Right ventricle myocardium inferior (tissue), 1 donor: Measurements from ENCODE around the gene FAM9A. TPM values are rescaled to one million over a fixed set of nuclear protein-coding genes. Genes with fewer than 3 reads are reported as not detected.

ENCODE experiments used
- ATAC-seq: fragments of 200-7000 bp; cut with Tn5 transposase; one replicate; pipeline ENCODE4 v1.9.1; 2020; ENCODE audit warnings: mild to moderate bottlenecking, moderate library complexity
- DNase-seq: peaks from one replicate; pipeline ENCODE4 v3.0.0; 2021; ENCODE audit errors: missing footprints
- intact Hi-C: fragments of 100-400 bp; cut with DNase I; formaldehyde crosslinking; loops from one replicate; pipeline ENCODE4 v1.11.0; 2022
- long read RNA-seq: library from polyadenylated mRNA; unstranded; transcript quantifications from one replicate; pipeline ENCODE4 v2.0.0, GENCODE V29; 2021
- total RNA-seq: library from RNA; stranded (reverse); fragmentation: NEBNext Ultra II Directional; extraction: Animal tissue kit (Norgen Biotek cat#: 25700); gene quantifications from one replicate; pipeline ENCODE4 v1.2.1, GENCODE V29; 2021
- donor health status: DM: no; HTN: yes; CAD: no; lungs with severe emphysema.

Gene FAM9A
- total RNA-seq: not detected
- long read RNA-seq: 0 reads

- ATAC-seq: no peak
- intact Hi-C loops: no loop called here
- no peak for DNase-seq
Observed at GRCh38 chrX:8801041-8801599, at the start of gene FAM9A. TSS of gene FAM9A (minus strand) at chrX:8801383. CDS start at chrX:8800171, 1,212 bp downstream.

DNA sequence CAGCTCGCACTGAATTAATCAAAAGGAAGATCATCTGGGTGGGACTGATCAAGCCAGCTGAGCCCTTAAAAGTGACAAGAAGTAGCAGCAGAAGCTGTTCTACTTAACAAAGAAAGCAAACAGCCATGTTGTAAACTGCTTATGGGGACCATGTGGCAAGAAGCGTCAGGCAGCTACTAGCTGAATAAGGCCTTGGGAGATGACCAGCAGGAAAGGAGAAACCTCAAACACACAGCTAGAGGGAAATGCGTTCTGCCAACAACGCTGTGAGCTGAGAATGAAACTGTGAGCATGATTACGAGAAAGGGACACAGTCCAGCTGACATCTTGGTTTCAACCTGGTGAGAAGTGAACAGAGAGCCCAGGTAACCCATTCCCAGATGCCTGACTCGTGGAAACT lies 49.3 kb upstream of the FAM9A start:
- DNase-seq (no peak), ATAC-seq (no peak)
- intact Hi-C loops: no loop called here

- intact Hi-C loops: no loop called here
- DNase-seq (no peak), ATAC-seq (no peak)
Observed at GRCh38 chrX:8849945-8850344, 48.8 kb upstream of the FAM9A start.

- ATAC-seq (no peak), DNase-seq (no peak)
- intact Hi-C loops: no loop called here
Observed at GRCh38 chrX:8849458-8849857, 48.3 kb upstream of the FAM9A start.

DNA sequence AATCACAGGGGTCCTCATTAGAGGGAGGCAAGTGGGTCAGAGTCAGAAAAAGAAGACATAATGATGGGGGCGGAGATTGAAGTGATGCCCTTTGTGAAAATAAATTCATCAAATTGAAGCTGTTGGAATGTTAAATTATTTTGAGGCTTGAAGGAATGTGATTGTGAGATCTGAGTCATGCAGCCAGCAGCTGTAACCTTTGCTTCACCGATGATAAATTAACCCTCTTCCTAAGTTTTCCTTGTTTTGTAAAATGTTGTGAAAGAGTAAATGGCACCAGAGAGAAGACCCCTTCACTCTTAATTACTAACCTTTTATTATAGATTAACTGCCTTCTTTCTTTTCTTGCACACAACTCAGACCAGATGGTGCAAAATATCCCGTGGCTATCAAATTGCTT lies 47.7 kb upstream of the FAM9A start:
- DNase-seq: no peak
- ATAC-seq: no peak
- intact Hi-C loops: no loop called here

DNA sequence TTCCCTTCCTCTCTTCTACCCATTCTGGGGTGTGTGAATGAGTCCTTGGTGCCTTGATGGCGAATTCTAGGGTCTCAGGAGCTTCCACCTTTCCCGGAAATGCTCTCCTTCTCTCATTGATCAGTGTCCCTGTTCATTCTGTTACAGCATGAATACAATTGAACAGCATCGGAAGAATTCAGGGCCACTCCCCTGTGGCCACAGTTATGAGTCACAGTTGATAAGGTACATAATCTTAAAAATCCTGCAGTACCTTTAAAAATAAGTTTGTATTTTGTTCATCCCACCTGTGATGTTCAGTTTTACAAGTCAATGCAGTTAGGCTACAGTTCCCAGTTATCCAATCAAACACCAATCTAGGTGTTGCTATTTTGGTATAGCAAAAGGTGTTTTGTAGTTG lies 47.3 kb upstream of the FAM9A start:
- DNase-seq: no peak
- no peak for ATAC-seq
- intact Hi-C loops: no loop called here

GRCh38 chrX:8847360-8847759 lies 46.2 kb upstream of the FAM9A start:
- ATAC-seq: no peak
- intact Hi-C loops: no loop called here
- no peak for DNase-seq

- intact Hi-C loops: no loop called here
- no peak for ATAC-seq
- DNase-seq: no peak
Observed at GRCh38 chrX:8846266-8846665, 45.1 kb upstream of the FAM9A start.

DNA sequence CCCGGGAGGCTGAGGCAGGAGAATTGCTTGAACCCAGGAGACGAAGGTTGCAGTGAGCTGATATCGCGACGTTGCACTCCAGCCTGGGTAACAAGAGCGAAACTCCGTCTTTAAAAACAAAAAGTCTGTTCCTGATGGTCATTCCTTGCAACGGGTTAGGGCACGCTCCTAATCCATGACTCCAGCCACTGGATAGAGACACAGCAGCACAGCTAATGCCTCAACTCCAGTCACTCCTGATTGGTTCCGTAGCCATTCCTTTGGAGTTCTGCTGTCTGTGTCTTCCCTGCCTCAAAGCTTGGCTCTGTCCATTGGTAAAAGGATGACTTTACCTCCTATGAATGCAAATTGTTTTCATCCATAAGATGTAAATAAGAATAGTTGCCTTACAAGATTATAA lies 44.3 kb upstream of the FAM9A start:
- DNase-seq (no peak), ATAC-seq (no peak)
- intact Hi-C loops: no loop called here

DNA sequence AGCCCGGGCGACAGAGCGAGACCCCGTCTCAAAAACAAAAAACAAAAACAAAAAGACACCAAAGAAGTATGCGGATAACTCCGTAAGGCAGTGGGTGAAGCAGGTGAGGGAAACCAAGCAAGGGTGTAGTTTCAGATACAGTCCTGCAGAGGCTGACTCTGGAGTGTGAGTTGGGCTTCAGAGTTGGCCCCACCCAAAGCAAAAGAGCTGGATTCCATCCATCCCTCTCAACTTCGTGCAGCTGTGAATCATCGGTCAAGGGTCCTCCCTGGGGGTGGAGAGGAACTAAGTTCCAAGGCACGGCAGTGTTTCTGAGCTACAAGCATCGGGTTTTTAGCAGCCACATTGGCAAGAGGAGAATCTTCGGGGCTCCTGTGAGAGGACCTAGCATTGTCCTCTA lies 43.9 kb upstream of the FAM9A start:
- ATAC-seq (no peak), DNase-seq (no peak)
- intact Hi-C loops: no loop called here

DNA sequence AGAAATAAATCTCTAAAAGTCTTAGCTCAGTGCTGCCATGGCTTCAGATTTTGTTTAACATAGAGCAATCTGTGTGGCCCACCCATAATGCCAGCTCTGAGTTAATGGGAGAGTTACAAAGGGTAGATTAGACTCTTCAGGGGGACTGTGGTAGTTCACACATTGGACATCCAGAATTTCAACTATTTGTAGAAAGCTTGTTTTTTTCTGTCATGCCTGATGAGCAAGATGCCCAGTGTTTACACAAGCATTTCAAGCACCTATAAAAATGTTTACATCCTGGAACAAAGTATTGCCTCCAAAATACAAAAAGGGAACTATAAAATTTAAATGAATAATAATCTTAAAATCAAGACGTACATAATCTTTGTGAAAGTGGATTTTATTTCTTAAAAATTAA lies 43.0 kb upstream of the FAM9A start:
- ATAC-seq (no peak), DNase-seq (no peak)
- intact Hi-C loops: no loop called here

DNA sequence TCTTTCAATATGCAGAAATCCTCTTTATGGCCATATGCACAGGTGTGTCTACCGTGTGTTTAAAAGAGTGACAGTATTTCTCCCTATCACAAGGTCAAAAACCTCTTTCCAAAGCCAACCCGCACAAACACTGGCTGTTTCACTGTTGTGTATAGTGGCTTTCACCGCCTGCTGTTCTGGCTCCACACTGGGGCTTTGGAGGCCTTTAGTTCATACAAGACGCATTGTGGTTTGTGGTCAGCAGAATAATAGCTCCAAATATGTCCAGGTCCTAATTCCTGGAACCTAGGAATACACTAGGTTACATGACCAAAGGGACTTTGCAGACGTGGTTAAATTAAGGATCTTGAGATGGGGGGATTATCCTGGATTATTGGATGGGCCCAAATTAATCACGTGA lies 40.7 kb upstream of the FAM9A start:
- intact Hi-C loops: no loop called here
- DNase-seq: no peak
- ATAC-seq: no peak

DNA sequence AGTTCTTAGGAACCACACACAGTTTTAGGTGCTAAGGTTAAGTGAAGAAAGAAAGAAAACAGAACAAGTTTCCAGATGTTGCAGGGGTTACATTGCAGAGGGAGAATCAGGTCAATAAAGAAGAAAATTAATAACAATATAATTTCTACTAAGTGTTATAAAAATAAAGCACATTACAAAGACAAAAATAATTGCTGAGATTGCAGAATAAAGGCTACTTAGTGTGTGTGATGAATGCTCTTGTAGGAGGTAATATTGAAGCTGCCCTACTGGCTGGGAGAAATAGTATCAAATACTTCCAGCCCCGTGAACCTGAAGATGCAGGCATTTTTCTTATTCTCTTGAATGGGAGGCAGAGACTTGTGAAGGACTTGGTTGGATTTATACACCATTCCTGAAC lies 33.2 kb upstream of the FAM9A start:
- DNase-seq (no peak), ATAC-seq (no peak)
- intact Hi-C loops: no loop called here

DNA sequence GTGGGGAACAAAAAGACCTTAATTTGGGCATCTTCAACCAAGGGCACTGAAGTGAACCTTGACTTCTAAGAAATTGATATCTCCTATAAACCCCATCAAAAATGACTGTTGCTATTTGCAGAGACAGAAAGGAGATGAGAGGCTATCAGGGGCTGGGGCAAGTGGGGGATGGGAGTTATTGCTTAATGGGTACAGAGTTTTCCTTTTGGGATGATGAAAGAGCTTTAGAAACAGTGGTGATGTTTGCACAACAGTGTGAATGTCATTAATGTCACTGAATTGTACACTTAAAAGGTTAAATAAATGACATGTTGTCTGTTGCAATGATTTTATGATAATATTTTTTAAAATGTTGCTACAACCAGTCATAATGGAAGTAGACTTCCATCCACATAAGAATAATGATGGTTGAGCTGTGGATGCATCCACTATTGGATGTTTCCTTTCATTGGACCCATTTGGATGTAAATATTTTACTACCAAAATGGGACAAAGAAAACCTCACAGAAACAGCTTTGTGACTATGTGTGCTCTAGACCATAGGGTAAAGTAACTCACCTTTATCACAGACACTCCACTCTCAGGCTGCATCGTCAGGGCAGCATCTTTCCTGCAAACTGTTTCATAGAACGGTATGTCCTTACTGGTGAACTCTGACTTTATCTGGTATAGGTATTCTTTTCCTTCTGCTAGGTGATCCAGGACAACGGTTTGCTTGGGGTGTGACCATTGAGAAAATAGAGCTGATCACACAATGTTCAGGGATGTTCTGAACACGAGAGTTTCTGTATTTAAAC lies 31.6 kb upstream of the FAM9A start:
- ATAC-seq: no peak
- intact Hi-C loops: no loop called here
- DNase-seq: no peak

GRCh38 chrX:8823698-8824097 lies 22.5 kb upstream of the FAM9A start:
- no peak for ATAC-seq
- no peak for DNase-seq
- intact Hi-C loops: no loop called here

DNA sequence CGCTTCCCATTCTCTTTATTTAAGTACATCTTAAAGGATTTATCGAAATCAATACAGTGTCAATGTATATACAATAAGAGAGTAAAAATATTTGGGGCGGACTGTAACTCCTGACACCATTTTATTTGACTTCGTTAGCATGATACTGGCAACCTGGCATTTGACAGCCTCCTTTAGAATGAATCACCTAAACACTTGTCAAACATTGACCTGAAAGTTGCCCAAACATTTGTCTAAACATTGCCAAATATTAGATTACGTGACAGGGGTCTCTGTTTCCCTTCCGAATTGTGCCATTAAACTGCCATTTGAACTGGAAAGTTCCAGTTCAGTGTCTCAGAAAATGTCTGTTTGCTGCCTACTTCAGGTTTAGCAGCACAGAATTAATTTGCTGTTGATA lies 20.8 kb upstream of the FAM9A start:
- DNase-seq (no peak), ATAC-seq (no peak)
- intact Hi-C loops: no loop called here

- no peak for DNase-seq
- ATAC-seq: no peak
- intact Hi-C loops: no loop called here
Observed at GRCh38 chrX:8820910-8821527, 19.8 kb upstream of the FAM9A start.

DNA sequence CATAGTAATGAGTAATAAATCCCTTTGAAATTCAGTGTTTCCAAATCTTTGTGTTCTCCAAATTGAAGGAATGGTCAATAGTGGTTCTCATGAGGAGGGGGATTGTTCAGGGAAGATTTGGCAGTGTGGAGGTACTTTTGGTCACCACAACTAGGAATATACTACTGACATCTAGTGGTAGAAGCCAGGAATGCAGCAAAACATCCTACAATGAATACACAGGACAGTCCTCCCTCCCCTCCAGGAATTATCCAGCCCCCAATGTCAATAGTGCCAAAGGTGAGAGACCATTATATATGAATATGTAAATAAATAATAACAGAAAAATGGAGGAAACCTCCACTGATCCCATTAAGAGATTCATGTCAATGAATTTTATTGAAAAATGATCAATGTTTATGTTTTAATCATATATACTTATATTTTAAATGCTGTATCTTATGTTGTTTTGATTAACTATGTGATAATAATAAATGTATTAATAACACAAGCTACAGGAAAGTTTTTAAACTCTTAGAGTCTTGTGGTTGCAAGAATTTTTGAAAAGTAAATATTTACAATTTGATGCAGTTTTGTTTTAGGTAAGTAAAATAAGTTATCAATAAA lies 14.4 kb upstream of the FAM9A start:
- DNase-seq: no peak
- no peak for ATAC-seq
- intact Hi-C loops: loop anchor here (10.0 kb wide), 1 partner anchor 71 kb away; no protein-coding TSS in a partner anchor

GRCh38 chrX:8813036-8813435 lies 11.9 kb upstream of the FAM9A start:
- intact Hi-C loops: loop anchor here (10.0 kb wide), 1 partner anchor 68 kb away; no protein-coding TSS in a partner anchor
- no peak for DNase-seq
- no peak for ATAC-seq

GRCh38 chrX:8811611-8812010 lies 10.4 kb upstream of the FAM9A start:
- ATAC-seq: no peak
- no peak for DNase-seq
- intact Hi-C loops: loop anchor here (10.0 kb wide), 1 partner anchor 67 kb away; no protein-coding TSS in a partner anchor
